ENCODE measurements around the gene RNFT2.

DNA sequence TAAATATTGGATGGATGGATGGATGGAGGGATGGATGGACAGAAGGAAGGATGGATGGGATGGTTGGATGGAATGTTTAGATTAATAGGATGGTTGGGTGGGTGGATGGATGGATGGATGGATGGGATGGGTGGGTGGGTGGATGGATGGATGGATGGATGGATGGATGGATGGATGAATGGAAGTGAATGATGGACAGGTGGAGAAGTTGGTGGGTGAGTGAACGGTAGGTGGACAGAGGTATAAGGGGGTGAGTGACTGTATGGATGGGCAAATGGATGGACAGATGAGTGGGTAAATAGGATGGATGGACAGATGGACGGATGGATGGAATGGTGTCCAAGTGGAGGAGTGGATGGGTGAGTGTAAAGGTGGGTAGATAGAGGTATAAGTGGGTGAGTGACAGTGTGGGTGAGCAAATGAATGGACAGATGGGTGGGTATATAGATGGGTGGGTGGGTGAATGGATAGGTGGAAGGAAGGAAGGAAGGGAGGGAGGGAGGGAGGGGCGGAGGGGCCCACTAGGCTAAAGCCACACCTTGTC, 101.2 kb downstream of the RNFT2 start:
- TF ChIP-seq, protein P1, sequence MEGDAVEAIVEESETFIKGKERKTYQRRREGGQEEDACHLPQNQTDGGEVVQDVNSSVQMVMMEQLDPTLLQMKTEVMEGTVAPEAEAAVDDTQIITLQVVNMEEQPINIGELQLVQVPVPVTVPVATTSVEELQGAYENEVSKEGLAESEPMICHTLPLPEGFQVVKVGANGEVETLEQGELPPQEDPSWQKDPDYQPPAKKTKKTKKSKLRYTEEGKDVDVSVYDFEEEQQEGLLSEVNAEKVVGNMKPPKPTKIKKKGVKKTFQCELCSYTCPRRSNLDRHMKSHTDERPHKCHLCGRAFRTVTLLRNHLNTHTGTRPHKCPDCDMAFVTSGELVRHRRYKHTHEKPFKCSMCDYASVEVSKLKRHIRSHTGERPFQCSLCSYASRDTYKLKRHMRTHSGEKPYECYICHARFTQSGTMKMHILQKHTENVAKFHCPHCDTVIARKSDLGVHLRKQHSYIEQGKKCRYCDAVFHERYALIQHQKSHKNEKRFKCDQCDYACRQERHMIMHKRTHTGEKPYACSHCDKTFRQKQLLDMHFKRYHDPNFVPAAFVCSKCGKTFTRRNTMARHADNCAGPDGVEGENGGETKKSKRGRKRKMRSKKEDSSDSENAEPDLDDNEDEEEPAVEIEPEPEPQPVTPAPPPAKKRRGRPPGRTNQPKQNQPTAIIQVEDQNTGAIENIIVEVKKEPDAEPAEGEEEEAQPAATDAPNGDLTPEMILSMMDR (IDR thresholded peaks at IDR 0.05) = no peak
- TF ChIP-seq POLR2A (IDR thresholded peaks at IDR 0.05) = no peak

All from esophagus squamous epithelium (tissue), 4 donors.